Cardiac muscle cell (in vitro differentiated cells and primary cell): ENCODE results near the gene ADSL. TPM values are rescaled to one million over a fixed set of nuclear protein-coding genes. Genes with fewer than 3 reads are reported as not detected.
A peak's percentile ranks its signal among the peaks of the same experiment; 100 is the strongest.

Experiments used
- DNase-seq, 2 donors: peaks; one replicate each; pipeline versions ENCODE4 v3.0.0 to v3.0.0-alpha.2; 2010 to 2017; ENCODE audit warnings: low read depth in 1 of 2, low spot score in 1 of 2
- H3K27ac ChIP-seq: fragments of 200-600 bp; sonication (generic); 2 replicates; pipeline ENCODE4 v1.5.1; 2016
- H3K27me3 ChIP-seq: fragments of 200-600 bp; sonication (generic); 2 replicates; pipeline ENCODE4 v1.6.0; 2016; ENCODE audit warnings: control low read depth
- H3K36me3 ChIP-seq: fragments of 200-600 bp; sonication (generic); 2 replicates; pipeline ENCODE4 v1.5.1; 2016; ENCODE audit warnings: control low read depth
- H3K4me1 ChIP-seq: fragments of 200-600 bp; sonication (generic); 2 replicates; pipeline ENCODE4 v1.8.1; 2017; ENCODE audit warnings: low read depth, mild to moderate bottlenecking, mixed run types
- H3K4me3 ChIP-seq: fragments of 200-600 bp; sonication (generic); 2 replicates; pipeline ENCODE4 v1.5.1; 2016; ENCODE audit warnings: mild to moderate bottlenecking
- H3K9me3 ChIP-seq: fragments of 200-600 bp; sonication (generic); 2 replicates; pipeline ENCODE4 v1.5.1; 2017; ENCODE audit warnings: low read depth, mild to moderate bottlenecking, control low read depth
- polyA plus RNA-seq: library from polyadenylated mRNA; unstranded; fragments of >200 nt; fragmentation: Nextera tagmentation; extraction: Ambion mirVana; gene quantifications from 2 replicates; pipeline ENCODE4 v1.2.1, GENCODE V29; 2016
- total RNA-seq: library from RNA; depleted of rRNA; stranded (reverse); fragments of >200 nt; gene quantifications from 2 replicates; pipeline ENCODE4 v1.2.3, GENCODE V29; 2016
- TF ChIP-seq, protein P1 (sequence below): IDR thresholded peaks from 2 replicates; pipeline ENCODE4 v1.5.1; 2012; ENCODE audit warnings: low read depth, mild to moderate bottlenecking, low read length

Gene ADSL
- total and polyA plus RNA-seq, 2 experiments from 2014 or later = 110 to 116 TPM

GRCh38 chr22:40411506-40411861 lies 65.2 kb downstream of the ADSL start:
- DNase-seq = no peak
- Histone ChIP-seq H3K4me1 (no peaks in the 10 kb centered on the region), H3K9me3 (no peaks in the 10 kb centered on the region), H3K4me3 (no peak overlapping the region), H3K27me3 (no peaks in the 10 kb centered on the region), H3K27ac (no peak overlapping the region), H3K36me3 (peaks cover 14% of the 10 kb centered on the region)
- TF ChIP-seq, protein P1, sequence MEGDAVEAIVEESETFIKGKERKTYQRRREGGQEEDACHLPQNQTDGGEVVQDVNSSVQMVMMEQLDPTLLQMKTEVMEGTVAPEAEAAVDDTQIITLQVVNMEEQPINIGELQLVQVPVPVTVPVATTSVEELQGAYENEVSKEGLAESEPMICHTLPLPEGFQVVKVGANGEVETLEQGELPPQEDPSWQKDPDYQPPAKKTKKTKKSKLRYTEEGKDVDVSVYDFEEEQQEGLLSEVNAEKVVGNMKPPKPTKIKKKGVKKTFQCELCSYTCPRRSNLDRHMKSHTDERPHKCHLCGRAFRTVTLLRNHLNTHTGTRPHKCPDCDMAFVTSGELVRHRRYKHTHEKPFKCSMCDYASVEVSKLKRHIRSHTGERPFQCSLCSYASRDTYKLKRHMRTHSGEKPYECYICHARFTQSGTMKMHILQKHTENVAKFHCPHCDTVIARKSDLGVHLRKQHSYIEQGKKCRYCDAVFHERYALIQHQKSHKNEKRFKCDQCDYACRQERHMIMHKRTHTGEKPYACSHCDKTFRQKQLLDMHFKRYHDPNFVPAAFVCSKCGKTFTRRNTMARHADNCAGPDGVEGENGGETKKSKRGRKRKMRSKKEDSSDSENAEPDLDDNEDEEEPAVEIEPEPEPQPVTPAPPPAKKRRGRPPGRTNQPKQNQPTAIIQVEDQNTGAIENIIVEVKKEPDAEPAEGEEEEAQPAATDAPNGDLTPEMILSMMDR = no peak

- no peak overlapping the region for H3K27ac ChIP-seq
- no peaks in the 10 kb centered on the region for H3K9me3 ChIP-seq
- no peaks in the 10 kb centered on the region for H3K27me3 ChIP-seq
- no peak for DNase-seq
- no peaks in the 10 kb centered on the region for H3K4me1 ChIP-seq
- TF ChIP-seq, protein P1 = no peak
- peaks cover 15% of the 10 kb centered on the region for H3K36me3 ChIP-seq
- no peak overlapping the region for H3K4me3 ChIP-seq
Measured at GRCh38 chr22:40412441-40412840, 66.1 kb downstream of the ADSL start.

GRCh38 chr22:40413873-40414272 lies 67.6 kb downstream of the ADSL start:
- Histone ChIP-seq H3K27ac (no peak overlapping the region), H3K27me3 (no peaks in the 10 kb centered on the region), H3K4me1 (no peaks in the 10 kb centered on the region), H3K4me3 (no peak overlapping the region), H3K36me3 (peaks cover 18% of the 10 kb centered on the region), H3K9me3 (no peaks in the 10 kb centered on the region)
- TF ChIP-seq, protein P1 = no peak
- no peak for DNase-seq

DNA sequence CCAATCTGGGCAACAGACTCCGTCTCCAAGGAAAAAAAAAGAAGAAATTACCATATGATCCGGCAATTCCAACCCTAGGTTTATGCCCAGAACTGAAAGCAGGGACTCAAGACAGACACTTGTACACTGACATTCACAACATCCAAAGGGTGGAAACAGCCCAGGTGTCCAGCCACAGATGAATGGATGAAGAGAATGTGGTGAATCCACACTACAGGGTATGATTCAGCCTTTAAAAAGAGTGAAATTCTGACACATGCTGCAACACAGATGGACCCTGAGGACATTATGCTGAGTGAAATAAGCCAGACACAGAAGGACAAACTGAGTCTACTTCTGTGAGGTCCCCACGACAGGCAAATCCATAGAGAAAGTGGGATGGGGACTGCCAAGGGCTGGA lies 68.0 kb downstream of the ADSL start:
- TF ChIP-seq, protein P1 = no peak
- no peak overlapping the region for H3K4me3 ChIP-seq
- no peaks in the 10 kb centered on the region for H3K4me1 ChIP-seq
- H3K27ac ChIP-seq = peak overlapping the region; percentile 25
- no peaks in the 10 kb centered on the region for H3K9me3 ChIP-seq
- no peak for DNase-seq
- peaks cover 17% of the 10 kb centered on the region for H3K36me3 ChIP-seq
- H3K27me3 ChIP-seq = no peaks in the 10 kb centered on the region

GRCh38 chr22:40414838-40415505 lies 68.7 kb downstream of the ADSL start:
- Histone ChIP-seq H3K4me1 (no peaks in the 10 kb centered on the region), H3K27ac (no peak overlapping the region), H3K4me3 (no peak overlapping the region), H3K36me3 (peaks cover 21% of the 10 kb centered on the region), H3K27me3 (no peaks in the 10 kb centered on the region), H3K9me3 (no peaks in the 10 kb centered on the region)
- no peak for DNase-seq
- TF ChIP-seq, protein P1 = no peak
